HG03520 (cell line): Measurements from ENCODE around the gene PLXDC2.
"Not testable (repeated sequence)": the region's sequence is repeated elsewhere in the genome, so short reads cannot be mapped to it uniquely, and the experiment has no call there.

Experiments used
- ATAC-seq: cut with Tn5 transposase; IDR thresholded peaks from one replicate; pipeline ENCODE4 v1.9.1; 2021; ENCODE audit warnings: mild to moderate bottlenecking, moderate library complexity; ENCODE audit not compliant: unreplicated experiment

The PLXDC2 gene

GRCh38 chr10:19970256-19970655 is 154.0 kb downstream of the PLXDC2 start:
- no peak for ATAC-seq

DNA sequence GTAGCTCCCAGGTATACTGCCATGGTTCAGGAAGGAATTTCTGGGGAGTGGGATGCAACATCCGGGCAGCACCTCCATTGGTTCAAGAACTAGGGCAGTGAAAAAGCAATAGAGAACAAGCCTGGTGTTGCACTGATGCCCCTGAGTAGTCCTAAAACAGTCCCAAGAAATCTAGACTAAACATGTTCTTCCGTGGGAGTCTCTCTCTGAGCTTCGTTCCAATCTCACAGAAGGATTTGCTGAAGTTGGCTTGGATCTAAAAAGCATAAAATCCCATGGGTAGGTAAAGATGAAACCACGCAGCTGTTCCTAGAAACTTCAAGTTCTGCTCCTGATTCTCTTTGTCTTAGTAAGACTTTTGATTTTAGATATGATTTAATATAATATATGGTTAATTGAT is 154.5 kb downstream of the PLXDC2 start:
- no peak for ATAC-seq

GRCh38 chr10:19971343-19972052 is 155.3 kb downstream of the PLXDC2 start:
- no peak for ATAC-seq

DNA sequence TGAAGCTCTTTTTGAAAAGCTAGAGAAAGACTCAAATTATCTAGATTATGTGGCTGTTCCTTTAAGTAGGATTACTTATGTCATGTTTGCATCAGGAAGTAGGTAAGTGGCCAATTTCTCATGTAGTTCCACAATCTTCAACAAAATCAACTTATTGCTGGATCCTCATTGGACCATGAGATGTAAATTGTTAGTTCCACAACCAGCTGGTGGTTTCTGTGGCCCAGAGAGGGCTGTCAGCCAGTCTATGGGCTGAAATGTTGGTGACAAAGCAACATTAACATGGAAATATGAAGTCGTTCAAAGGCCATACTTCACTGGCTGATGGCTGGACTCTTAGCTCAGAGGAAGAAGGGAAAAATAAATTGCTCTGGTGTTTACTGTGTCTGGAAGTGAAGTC is 157.9 kb downstream of the PLXDC2 start:
- ATAC-seq = no peak

DNA sequence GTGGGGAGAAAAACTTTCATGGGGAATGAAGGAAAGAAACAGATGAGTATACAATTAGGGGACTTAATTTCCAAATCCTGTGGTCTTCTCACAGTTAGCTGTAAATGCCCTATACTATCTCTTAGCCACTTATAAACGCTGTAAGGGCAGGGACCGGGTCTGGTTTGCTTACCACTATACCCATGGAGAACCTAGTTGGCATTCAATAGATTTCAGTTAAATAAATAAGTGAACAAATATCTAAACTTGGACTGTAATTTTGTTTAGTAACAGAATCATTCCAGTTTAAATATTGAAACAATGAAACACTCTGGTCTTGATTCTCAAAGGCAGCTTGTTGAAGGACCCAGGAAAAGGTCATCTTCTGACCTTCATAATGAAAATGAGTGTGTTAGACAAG is 158.3 kb downstream of the PLXDC2 start:
- no peak for ATAC-seq

GRCh38 chr10:19977097-19977521 is 160.9 kb downstream of the PLXDC2 start:
- ATAC-seq = no peak

DNA sequence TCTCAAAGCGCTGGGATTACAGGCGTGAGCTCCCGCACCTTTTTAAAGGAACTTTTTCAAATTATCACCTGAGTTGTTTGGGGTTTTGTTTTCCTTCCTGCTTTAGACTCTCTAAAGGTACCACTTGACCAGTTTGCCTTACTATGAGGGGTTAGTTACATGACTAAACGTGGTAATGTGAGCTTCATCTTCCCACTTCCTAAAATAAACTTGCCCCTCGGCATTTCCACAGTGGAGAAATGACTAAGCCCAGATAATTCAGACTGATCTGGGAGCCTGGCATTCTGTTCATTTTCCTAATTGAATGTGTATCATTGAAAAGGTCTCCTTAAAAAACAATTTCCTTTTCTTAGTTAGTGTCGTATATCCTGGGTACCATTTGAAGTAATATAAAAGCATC is 163.4 kb downstream of the PLXDC2 start:
- no peak for ATAC-seq

DNA sequence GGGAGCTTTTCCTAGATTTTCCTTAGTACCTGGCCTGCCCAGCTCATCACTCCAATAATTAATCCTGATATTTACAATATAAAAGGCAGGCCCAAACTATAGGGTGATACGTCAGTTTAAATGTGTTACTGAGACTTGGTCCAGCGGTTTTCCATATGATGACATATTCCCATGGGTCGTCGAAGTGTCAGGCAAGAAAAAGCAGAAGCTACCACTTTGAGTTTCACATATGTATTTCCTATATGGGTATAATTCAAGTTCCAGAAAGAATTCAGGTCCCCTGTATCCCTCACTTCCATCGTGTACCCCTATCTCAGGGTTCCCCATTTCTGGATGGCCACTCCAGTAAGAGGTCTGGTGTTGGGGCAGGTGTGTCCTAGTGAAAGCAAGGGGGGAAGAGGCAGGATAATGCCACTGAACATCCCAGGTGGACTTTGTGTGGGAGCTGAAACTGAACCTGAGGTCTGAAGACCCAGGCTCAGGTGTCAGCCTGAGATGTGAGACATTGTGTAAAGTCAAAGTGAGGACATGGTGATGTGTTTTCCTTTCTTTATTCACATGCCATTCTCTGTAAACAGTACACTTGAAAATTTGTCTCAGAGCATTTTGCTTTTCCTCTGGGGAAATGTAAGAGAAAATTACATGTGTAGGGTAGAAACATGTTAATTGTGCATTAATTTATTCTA is 167.8 kb downstream of the PLXDC2 start:
- no peak for ATAC-seq

- ATAC-seq = no peak
Observed at GRCh38 chr10:19985745-19986144, 169.5 kb downstream of the PLXDC2 start.

DNA sequence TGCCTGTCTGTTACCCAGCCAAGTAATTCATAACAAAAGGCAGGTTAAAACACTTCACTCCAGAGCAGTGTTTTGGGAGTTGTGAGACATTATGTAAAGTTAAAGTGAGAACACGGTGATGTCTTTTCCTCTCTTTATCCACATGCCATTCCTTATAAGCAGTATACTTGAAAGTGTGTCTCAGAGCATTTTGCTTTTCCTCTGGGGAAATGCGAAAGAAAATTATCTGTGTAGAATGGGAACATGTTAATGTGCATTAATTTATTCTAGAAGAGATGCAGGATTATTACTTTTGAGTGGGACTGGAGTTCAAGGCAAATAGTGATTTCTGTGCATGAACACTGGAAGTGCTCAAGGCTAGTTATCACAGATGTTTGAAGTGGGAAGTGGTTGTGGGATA is 170.4 kb downstream of the PLXDC2 start:
- no peak for ATAC-seq

DNA sequence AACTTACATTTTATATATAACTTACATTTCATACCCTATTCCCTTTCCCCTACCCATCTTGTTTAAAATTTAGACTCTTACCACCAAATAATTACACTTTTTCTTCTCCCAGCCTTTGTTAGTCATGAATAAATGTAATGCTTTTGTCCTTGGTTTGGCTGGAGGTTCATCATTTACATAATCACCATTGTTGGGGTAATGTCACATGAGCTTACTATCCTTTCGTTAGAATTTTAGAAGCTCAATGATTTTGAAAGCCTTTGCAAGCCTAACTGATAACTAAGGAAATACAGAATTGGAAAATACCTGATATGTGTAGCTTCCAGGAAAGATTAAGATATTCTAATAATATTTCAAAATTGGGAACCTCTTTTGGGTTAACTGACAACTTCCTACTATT is 171.7 kb downstream of the PLXDC2 start:
- no peak for ATAC-seq

- ATAC-seq = no peak
Observed at GRCh38 chr10:19993714-19994315, 177.6 kb downstream of the PLXDC2 start.

GRCh38 chr10:19998482-19998881 is 182.2 kb downstream of the PLXDC2 start:
- ATAC-seq = no peak

GRCh38 chr10:19999431-19999830 is 183.2 kb downstream of the PLXDC2 start:
- ATAC-seq = no peak

DNA sequence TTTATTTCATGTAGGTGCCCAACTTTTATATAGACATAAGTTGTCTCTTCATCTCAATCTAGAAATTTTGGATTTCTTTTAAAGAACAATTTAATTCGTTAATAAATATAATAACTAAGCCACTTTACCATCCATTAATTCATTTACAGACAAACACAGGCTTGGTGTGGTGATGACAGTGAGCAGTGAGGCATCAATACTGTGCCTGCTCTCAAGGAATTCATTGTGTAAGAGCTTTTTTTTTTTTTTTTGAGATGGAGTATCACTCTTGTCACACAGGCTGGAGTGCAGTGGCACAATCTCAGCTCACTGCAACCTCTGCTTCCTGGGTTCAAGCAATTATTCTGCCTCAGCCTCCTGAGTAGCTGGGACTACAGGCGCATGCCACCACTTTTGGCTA is 185.8 kb downstream of the PLXDC2 start:
- not testable (repeated sequence) for ATAC-seq

DNA sequence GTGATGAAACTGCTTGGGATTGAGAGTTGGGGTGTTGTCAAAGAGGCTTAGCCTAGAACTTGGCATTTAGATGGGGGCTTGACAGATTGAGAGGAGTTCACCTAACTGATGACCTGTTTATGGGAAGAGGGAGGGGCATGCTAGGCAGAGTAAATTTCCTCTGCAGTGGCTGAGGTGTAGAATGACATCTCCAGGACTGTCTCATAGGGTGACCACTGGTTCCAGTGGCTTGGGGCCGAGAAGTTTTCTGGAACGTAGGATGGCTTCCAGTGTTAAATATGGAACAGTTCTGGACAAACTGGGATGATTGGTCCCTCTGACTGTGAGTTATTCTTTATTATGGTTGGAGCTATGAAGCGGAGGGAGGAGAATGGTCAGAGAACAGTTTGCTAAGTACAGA is 186.4 kb downstream of the PLXDC2 start:
- ATAC-seq = no peak

GRCh38 chr10:20004087-20004523 is 187.9 kb downstream of the PLXDC2 start:
- peak; percentile 31 for ATAC-seq

DNA sequence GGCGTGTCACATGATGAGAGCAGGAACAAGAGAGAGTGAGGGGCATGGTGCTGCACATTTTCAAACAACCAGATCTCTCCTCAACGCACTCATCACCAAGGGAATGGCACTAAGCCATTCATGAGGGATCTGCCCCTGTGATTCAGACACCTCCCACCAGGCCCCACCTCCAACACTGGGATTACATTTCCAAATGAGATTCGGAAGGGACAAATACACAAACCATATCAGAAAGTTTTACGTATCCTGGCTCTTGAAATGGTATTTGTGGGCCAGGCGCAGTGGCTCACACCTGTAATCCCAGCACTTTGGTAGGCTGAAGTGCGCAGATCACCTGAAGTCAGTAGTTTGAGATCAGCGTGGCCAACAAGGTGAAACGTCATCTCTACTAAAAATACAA is 189.4 kb downstream of the PLXDC2 start:
- no peak for ATAC-seq

DNA sequence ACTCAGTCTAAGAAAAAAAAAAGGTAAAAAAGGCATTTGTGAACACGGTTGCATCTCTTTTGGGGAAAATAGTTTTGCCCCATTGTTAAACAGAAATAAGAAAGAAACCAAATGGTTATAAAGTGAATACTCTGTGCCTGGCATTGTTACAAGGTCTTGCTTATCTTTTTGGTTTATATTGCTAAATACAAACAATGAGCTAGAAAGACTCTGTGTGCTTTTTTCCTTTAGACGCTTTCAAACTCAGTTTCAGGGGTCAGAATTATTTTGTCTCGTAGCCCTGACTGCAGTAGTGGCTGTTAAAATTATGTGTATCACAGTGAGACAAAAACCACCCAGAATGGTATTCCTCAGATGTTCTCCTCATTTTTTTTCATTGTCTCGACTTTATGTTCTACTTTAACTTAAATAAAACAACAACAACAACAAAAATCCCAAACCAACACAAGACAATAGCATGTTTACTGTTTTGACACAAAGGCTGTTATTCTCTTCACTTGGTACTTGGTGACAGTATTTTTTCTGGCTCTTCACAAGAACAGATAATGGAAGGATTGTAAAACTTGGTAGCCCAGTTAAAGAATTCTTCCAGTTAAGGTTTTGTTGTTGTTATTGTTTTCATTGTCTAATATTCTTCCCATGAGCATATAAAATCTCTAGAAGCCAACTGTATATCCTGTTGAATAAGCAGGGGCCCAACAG is 190.1 kb downstream of the PLXDC2 start:
- no peak for ATAC-seq

DNA sequence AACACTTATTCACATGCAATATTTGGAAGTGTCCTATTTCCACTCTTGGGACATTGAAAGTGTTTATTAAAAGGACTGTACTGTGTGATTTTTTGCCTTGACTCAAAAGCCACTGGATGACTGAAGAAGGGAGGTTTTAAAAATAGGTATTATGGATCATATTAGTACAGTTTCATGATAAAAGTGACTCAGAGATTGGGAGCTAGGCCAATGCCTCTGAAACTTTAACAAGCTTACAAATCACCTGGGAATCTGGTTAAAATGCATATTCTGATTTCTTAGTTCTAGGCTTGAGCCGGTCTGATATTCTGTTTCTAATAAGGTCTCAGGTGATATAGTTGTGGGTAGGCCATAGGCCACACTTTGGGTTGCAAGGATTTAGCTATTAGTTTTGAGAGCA is 191.2 kb downstream of the PLXDC2 start:
- no peak for ATAC-seq

DNA sequence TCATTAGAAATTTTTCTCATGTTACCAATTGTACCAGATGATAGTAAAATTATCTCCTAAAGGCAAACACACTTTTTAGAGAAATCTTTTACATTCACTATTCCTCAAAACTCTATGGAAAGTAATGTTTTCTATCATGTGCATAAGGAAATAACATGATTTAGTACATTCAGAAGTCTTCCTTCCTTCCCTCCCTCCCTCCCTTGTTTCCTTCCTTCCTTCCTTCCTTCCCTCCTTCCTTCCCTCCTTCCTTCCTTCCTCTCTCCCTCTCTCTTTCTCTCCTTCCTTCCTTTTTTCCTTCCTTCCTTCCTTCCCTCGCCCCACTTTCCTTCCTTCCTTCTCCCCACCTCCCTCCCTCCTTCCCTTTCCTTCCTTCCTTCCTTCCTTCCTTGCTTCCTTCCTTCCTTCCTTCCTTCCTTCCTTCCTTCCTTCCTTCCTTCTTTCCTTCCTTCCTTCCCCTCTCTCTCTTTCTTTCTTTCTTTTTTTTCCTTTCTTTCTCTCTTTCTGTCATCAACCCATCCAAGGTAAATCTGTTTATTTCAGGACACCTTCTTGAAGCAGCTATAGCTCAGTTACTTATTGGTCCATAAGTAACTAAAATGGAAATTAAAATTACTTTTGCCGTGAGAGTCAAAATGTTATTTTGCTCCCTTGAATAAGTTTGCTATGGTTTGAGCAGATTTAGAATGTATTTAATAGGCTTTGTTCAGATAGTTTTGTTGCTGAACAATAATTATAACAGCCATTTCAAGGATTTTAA is 197.9 kb downstream of the PLXDC2 start:
- ATAC-seq = no peak
